ENCODE results near the gene HNRNPF.

DNA sequence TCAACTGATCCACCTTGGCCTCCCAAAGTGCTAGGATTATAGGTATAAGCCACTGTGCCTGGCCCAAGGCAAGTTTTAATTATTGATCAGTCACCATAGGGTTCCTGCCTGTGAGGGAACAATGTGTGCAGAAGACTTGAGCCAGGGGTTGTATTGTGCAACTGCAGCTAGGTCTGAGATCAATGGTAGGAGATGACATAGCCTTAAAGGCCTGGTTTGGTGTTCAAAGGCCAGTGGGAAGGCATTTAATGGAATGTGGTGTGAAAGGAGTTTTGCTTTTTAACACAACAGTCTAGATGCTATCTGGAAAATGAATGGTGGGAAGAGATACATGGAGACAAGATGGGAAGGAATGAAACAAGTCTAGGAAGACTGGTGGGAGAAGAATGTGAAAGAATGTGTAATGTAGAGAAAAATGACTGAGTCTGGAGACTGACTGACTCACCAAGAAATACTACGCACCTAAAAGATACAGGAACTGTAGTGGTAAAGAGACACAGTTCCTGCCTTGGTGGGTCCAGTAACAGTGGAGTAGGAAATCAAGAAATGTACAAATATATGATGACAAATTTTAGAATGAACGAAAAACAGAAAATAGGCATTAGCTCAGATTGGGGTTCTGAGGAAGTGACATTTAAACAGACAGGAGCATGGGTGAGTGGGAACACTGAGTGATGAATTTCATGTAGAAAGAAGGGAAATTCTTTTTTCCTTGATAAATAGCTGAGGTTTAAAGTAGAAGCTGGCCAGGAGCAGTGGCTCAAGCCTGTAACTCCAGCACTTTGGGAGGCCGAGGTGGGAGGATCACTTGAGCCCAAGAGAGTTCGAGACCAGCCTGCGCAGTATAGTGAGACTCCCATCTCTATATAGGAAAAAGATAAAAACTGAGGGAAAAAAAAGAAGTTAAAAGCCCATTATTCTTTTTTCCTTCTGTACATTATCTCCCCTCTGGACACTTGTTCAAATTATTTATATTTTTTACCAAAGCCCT is 9.4 kb downstream of the HNRNPF start:
- TF ChIP-seq, protein P1, sequence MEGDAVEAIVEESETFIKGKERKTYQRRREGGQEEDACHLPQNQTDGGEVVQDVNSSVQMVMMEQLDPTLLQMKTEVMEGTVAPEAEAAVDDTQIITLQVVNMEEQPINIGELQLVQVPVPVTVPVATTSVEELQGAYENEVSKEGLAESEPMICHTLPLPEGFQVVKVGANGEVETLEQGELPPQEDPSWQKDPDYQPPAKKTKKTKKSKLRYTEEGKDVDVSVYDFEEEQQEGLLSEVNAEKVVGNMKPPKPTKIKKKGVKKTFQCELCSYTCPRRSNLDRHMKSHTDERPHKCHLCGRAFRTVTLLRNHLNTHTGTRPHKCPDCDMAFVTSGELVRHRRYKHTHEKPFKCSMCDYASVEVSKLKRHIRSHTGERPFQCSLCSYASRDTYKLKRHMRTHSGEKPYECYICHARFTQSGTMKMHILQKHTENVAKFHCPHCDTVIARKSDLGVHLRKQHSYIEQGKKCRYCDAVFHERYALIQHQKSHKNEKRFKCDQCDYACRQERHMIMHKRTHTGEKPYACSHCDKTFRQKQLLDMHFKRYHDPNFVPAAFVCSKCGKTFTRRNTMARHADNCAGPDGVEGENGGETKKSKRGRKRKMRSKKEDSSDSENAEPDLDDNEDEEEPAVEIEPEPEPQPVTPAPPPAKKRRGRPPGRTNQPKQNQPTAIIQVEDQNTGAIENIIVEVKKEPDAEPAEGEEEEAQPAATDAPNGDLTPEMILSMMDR (IDR thresholded peaks at IDR 0.05; ENCODE audit: borderline replicate concordance, extremely low read depth, low read length, poor library complexity, severe bottlenecking) = no peak
- no peak for TF ChIP-seq EZH2 (IDR thresholded peaks at IDR 0.05; ENCODE audit: borderline replicate concordance, low read depth, low read length, severe bottlenecking)
